ENCODE measurements around the gene CRYAB.

The CRYAB gene, protein sequence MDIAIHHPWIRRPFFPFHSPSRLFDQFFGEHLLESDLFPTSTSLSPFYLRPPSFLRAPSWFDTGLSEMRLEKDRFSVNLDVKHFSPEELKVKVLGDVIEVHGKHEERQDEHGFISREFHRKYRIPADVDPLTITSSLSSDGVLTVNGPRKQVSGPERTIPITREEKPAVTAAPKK

DNA sequence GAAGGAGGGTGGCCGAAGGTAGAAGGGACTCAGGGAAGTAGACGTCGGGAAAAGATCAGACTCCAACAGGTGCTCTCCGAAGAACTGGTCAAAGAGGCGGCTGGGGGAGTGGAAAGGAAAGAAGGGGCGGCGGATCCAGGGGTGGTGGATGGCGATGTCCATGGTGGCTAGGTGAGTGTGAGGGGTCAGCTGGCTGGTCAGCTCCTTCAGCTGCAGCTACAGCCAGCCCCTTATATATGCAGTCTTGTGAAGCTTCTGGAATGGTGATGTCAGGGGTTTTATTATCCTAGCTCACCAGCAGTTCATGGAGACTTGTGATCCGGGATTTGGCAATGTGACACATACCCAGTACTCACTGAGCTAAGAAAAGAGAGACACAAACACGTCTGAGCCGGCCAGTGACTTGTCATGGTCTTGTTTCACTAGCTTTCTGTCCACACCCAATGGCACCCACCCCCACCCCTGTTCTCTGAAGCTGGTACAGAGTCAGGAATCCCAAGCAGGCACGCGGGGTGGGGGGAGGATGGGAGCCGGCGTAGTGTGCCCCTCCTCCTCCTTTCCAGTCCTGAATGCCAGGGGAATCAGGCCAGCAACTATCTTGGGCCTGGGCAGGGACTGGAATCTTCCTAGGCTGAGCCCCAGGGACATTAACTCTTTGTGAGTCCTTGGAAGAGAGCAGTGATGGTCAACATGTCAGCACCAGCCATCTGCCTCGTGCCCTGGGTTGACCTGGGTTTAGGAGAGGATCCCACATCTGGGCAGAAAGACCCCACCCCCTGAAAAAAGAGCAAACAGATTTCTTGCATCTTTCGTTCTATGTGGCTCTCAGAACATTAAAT is at the start of gene CRYAB:
CRYAB (minus strand) TSS at position 208 of the 839 bp plus-strand sequence; CDS start at position 162, 46 bp downstream.
- peak; percentile 98 for DNase-seq (ENCODE audit: low spot score)

DNA sequence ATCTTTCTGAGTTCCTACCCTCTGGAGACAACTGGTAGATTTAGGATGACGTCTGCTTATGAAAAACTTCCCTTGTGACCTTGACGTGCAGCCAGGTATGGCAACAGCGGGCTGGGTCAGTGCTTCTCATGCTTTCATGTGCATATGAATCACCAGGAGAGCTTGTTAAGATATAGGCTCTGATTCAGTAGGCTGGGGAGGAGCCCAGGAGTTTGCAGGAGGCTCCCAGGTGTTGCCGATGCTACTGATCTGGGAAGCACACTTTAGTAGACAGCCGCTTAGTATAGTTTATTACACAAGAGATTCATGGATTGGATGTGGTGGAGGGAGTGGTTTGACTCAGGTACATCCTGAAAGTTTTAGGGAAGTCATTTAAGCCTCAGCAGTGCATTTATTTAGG is 49.3 kb upstream of the CRYAB start:
- no peak for DNase-seq (ENCODE audit: low spot score)

DNA sequence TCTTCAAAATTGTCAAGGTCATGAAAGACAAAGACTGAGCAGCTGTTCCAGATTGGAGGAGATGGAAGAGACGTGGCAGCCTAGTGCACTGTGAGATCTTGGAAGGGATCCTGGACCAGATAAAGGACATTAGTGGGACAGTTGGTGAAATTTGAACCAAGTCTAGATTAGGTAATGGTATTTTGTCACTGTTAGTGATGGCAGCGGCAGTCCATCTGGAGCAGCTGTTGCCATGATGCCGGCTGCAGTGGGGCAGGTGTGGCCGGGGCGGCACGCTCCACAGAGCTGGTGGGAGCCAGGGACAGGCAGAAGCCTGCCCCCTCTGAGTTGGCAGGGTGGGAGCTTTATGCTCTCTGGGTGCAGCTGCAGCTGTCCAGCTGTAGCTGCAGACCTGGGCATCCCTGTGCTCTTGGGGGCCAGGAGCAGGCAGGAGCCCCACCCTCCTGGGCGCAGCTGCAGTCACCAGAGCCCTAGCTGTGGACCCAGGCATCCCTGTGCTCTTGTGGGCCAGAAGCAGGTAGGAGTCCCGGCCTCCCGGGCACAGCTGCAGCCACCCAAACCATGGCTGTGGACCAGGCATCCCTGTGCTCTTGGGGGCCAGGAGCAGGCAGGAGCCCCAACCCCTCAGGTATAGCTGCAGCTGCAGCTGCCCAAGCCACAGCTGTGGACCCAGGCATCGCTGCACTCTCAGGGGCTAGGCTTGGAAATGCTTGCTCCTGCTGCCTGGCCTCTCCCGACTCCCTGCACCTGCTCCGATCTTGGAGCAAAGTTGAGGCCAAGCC is 46.3 kb upstream of the CRYAB start:
- no peak for DNase-seq (ENCODE audit: low spot score)

DNA sequence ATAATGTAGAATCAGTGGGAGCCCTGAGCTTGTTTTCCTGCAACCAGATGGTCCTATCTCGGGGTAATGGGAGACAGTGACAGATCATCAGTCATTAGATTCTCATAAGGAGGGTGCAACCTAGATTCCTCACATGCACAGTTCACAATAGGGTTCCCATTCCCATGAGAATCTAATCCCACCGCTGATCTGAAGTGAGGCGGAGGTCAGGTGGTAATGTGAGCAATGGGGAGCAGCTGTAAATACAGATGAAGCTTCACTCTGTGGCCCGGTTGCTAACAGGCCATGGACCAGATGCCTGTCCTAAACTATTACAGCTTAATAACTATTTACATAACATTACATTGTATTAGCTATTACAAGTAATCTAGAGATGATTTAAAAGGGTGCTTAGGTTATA is 42.6 kb upstream of the CRYAB start:
- no peak for DNase-seq (ENCODE audit: low spot score)

DNA sequence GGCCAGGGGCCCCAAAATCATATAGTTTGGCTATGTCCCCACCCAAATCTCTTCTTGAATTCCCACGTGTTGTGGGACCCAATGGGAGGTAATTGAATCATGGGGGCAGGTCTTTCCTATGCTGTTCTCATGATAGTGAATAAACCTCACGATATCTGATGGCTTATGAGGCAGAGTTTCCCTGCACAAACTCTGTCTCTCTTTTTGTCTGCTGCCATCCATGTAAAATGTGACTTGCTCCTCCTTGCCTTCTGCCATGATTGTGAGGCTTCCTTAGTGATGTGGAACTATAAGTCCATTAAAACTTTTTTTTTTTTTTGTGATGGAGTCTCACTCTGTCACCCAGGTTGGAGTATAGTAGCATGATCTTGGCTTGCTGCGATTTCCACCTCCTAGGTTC is 40.0 kb upstream of the CRYAB start:
- no peak for DNase-seq (ENCODE audit: low spot score)

DNA sequence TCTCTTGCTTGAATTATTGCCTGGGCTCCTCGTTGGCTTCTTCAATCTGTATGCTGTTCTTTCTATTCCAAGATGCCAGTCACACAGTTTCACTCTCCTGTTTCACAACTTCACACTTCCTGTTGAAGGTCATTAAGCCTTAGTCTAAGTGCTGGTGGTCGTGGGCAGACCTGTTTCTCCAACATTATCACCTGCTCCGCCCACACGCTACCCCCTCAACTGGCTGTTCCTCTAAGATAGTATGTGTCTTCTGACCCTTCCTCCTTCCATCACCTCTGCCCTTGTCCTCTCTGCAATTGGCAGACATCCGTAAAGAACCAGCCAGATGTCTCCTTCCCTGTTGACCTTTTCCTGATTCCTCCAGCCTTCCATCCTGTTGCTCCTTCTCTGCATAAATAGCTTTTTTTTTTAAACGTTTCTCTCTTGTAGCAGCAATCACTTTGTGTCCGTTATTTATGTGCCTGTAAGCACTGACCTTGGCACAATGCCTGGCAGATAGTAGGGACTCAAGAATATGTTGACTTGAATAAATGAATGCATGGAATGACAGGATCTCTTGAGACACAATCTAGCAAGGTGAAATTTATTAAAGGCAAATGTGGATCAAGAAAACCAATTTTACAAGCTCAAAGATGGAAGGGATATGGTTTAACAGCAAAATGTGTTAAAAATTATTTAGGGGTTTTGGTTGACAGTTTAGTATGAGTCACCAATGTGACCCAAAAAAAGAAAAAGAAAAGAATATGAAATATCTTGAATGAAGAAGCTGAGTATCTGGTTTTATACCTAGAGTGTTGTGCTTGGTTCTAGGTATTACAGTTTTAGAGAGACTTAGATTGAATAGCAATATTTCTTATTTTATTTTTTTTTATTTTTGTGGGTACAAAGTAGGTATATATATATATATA is 38.2 kb upstream of the CRYAB start:
- DNase-seq (ENCODE audit: low spot score): no peak

DNA sequence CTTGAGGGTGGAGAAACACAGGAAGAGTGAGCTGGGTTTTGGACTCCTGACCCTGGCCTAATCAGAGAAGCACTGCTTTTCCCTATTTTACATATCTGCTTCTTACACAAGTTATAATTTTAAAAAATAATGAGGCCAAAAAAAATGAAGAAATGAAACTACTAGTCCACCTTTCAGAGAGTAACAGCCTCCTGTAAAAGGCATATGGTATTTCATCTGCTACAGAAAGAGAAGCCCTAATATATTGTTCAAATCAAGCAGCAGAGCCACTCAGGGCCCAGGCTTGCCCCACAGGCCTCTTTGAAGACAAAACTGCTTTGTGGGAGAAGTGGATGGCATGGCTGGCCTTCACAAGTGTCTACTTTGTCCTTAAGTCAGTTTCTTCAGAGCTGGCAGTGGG is 35.6 kb upstream of the CRYAB start:
- no peak for DNase-seq (ENCODE audit: low spot score)

DNA sequence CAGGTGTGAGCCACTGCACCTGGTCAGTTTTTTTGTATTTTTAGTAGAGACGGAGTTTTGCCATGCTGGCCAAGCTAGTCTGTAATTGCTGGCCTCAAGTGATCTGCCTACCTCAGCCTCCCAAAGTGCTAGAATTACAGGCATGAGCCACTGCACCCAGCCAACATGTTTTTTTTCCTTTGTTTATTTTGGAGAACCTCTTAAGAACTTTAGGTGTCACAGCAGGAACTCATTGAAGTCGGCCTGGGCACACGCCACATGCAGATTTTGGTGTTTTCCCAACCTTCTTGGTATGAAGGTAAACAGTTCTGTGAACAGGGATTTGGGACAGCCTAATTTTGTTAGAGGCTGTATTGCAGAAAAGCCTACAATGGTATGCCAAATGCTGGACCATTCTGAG is 34.9 kb upstream of the CRYAB start:
- DNase-seq (ENCODE audit: low spot score): no peak

DNA sequence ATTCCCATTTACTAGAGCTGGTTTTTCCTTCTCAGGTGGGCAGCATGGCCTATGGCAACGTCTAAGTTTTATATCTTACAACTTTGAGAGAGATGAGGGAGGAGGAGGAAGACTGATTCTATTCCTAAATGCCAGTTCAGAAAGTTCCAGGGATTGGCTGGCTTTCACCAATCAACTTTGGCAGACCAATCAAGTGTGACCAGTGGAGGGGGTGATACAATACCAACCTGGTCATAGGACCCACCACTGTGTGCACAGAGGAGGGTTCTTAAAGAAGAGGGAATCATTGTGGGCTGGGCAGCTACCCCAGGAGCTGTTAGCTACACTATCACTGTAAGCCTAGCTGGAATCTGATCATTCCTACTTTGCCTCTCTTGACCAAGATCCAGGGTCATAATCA is 33.6 kb upstream of the CRYAB start:
- no peak for DNase-seq (ENCODE audit: low spot score)

DNA sequence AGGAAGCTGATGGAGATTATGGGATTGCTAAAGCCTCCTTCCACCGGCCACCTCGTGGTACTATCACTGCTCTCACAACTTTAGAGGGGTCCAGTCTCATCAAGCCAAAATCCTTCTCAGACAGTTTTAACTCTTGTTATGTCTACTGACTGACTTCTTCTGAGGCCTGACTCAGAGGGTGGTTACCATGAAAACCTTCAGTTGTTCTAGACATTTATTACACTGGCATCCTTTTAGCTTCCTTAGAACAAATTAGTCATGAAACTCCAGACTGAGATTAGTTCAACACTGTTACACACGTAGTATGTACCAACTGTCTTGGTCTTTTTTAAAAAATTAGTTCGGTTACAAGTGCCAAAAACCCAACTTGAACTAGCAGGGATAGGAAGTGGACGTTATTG is 33.1 kb upstream of the CRYAB start:
- DNase-seq (ENCODE audit: low spot score): no peak

DNA sequence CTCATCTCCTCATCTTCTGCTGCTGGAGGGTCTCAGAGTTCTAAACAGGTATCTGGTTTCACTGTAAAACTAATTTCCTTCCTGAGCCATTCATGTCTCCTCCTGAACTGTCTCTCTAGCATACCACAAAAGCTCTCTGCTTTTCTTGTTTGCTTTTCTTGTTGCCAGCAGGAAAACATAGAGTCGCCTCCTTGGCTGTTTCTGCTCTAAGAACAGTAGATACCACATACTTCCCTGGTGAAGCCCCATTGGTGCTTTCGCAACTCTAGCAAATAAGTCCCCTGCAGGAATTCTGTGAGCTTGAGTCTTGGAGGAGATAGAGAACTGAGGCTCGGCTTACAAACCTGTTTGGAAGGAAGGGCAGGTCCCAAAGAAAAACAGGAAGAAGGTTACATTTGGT is 32.6 kb upstream of the CRYAB start:
- DNase-seq (ENCODE audit: low spot score): no peak

DNA sequence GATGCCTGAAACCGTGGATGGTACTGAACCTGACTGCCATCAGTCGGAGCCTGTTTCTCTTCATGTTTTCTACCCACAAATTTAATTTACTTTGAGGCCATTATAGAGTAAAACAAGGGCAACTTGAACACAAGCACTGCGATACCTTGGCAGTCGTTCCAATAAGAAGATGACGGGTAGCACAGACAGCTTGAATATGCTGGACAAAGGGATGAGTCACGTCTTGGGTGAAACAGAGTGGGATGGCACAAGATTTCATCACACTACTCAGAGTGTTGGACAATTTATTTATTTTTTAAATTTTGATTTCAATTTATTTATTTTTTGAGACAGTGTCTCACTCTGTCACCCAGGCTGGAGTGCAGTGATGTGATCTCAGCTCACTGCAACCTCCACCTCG is 31.3 kb upstream of the CRYAB start:
- no peak for DNase-seq (ENCODE audit: low spot score)

DNA sequence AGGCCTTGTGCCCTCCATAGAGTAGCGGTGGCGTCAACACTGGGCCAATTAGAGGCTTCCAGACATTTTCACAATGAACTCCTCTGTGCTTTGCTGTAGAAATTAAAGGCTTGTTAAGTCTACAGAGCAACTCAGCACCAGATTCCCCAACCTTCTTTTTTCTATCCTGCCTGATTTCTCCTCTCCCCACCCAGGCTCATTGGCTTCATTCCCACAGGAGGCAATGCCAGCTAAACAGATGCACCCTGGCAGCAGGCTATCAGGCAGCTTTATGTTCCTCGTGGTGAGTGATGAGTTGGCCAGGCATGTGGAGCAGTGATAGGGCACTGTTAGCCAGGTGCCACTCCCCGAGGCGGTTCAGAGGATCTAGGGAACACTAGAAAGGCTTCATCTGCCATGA is 30.4 kb upstream of the CRYAB start:
- DNase-seq (ENCODE audit: low spot score): peak; percentile 65

DNA sequence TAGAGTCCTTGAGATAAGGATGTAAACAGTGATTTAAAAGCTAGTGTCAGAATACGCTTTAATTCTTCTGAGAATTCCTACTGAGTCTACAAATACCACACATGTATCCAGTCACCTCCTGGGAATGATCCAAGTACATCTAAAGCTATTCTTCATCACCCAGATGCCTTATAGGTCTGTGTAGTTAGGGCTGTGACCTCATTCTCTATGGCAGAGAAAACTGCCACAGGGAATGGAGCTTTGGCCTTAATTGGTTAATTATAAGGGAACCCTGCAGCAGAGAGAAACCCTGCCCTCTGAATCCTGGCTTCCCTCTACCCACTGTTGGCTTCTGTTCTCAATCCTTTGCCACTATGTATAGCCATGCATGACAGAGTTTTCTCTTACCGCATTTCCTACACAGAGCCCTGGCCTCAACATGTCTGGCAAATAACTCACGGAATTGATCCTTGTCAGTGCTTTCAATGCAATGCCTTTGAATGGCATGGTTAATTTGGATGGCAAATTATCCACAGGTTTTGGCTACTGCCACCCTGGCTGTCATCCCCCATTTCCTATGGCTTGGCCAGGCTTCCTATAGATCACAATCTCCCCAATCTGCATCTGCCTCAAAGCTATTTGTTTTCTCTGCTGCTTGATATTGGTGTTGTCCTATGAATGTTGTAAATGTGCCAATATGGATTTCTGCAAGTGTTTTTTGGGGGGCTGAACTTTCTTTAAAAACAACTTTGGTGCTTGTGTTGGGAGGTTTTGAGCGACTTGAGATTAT is 28.4 kb upstream of the CRYAB start:
- no peak for DNase-seq (ENCODE audit: low spot score)

DNA sequence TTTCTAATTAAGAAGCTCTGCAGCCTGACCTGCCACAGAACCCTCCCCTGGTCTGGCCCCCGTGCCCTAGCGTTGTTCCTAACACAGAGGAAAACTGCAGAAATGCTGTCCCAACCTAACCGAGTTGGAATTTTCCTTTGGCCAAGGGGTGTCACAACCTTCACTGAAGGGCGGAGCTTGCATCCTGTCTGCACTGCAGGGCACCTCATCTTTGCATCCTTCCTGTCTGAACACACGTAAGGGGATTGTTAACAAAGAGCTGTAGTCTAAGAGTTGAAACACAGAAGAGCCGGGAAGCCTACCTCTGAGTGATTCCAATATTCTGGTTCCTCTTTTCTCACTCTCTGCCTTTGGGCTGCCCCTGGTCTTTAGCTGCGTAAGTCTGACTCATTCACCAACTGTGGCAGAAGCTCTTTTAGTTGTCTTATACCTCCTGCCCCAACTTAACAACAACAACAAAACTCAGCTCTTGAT is 27.2 kb upstream of the CRYAB start:
- no peak for DNase-seq (ENCODE audit: low spot score)

DNA sequence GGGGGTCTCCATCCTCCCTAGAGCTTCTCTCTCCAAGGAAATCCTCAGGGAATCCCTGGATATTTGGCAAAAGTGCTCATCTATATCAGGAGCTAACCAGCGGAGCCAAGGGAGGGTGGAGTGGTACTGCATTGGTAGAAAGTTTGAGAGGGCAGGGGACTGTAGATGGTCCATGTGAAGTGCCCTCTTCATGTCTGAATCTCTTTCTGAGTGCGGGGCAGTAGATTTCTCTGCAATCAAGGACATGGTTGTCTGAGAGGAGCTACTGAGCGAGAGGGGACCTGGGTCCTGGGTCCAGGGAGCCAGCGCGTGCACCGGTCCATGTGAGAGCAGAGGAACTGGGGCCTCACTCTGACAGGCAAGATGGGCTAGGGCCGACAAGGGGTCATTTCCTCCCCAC is 26.3 kb upstream of the CRYAB start:
- no peak for DNase-seq (ENCODE audit: low spot score)

DNA sequence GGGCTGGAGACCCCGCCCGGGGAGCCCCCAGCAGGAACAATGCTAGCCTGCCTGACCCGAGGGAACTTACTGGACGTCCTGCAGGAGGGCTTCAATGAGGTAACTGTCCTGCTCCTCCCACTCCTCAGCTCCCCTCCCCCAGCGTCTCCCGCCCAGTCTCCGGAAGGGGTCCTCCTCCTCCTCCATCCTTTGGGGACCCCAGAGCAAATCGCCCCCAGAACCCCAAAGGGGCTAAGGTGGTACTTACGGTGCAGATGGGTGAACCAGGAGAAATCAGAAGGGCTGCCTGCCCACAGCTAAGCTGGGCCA is 25.8 kb upstream of the CRYAB start:
- DNase-seq (ENCODE audit: low spot score): no peak

DNA sequence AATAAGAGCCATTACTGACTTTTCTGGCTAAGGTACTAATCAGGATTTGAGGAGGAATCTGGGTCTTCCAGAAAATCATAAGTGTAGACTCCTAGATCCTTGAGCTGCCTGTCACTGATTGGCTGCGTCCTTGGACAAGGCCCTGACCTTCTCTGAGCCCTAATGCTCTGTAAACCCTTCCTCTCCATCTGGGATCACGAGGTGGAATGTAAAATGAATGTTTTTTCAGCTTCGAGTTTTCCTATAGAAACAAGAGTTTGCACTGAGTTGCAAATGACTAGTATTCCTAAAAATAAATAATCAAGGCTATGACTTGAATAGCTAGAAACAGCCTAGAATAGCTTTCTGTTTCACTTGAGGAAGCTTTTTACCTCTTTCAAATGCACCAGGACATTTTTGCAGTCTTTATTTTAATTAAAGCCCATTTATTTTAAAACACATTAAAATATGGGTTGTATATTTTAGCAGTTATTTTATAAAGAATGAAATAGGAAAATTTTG is 24.5 kb upstream of the CRYAB start:
- no peak for DNase-seq (ENCODE audit: low spot score)

DNA sequence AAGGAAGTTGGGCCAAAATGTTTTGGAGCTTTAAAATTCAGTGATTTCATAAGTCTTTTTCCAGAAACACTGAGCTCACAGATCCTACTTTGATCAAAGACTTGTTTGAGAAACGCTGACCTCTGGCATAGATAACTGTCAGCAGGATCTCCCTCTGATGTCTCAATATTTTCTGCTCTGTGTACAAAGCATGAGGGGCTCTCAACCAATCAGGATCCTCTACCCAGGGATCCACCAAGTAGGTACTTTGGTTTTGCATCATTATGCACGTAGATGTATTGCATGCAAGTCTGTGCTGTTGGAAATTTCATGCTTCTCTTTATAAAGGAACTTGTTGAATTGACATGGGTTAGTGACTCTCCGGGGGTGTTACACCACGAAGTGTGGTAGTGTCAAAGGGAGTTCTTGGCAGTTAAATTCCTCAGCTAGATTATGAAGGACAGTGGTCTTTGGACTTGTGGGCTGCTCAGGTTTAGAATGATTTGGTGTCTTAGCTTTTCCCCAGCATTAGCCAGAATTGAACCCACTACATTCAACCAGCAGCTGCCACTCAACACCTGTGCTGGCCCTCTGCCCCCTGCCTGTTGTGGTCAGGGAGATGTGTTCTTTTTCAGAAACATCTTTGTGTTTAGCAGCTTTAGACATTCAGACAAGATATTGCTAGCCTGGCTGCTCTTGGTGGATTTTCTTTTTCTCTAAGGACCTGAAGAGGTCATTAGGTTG is 23.9 kb upstream of the CRYAB start:
- DNase-seq (ENCODE audit: low spot score): no peak

DNA sequence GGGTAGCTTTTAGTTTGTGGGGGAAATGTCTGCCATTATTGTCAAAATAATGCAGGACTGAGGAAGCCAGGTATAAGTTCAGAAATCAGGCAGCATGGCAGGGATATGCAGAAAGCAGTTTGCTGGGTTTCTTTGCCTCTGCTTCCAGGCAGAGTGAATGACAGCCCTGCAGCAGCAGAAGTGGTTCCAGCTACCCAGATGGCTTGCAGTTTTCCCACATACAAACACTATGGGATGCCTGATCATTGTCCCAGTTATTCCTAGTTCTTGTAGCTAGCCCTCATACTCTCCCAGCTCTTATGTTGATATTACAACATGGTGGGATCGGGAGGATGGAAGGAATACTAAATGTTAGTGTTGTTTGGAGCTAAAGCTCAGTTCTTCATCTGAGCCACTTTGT is 22.7 kb upstream of the CRYAB start:
- DNase-seq (ENCODE audit: low spot score): no peak

All from globus pallidus (tissue), 1 donor.